Activated naive CD4-positive, alpha-beta T cell treated with anti-CD3 and anti-CD28 coated beads, Interleukin-2, amount 50 U/mL, for 16 hours (primary cell): ENCODE data around the gene VPS35.

Experiments
- DNase-seq: peaks from one replicate; pipeline ENCODE4 v3.0.0-alpha.2; 2020

VPS35 gene

GRCh38 chr16:46688654-46689364, at the start of gene VPS35:
TSS of gene VPS35 (minus strand) at chr16:46689178. CDS start at chr16:46689133, 45 bp downstream.
- peak; percentile 100 for DNase-seq

GRCh38 chr16:46737621-46738214, 48.7 kb upstream of the VPS35 start:
- no peak for DNase-seq

GRCh38 chr16:46736695-46737094, 47.7 kb upstream of the VPS35 start:
- no peak for DNase-seq

- DNase-seq = no peak
Measured at GRCh38 chr16:46733319-46733830, 44.4 kb upstream of the VPS35 start.

GRCh38 chr16:46732561-46732960, 43.6 kb upstream of the VPS35 start:
- DNase-seq = no peak

- no peak for DNase-seq
Measured at GRCh38 chr16:46731691-46732555, 42.9 kb upstream of the VPS35 start.

- no peak for DNase-seq
Measured at GRCh38 chr16:46730801-46731690, 42.1 kb upstream of the VPS35 start.

- no peak for DNase-seq
Measured at GRCh38 chr16:46730126-46730525, 41.1 kb upstream of the VPS35 start.

GRCh38 chr16:46729326-46729995, 40.5 kb upstream of the VPS35 start:
- no peak for DNase-seq

- DNase-seq = no peak
Measured at GRCh38 chr16:46728806-46729205, 39.8 kb upstream of the VPS35 start.

- no peak for DNase-seq
Measured at GRCh38 chr16:46727630-46728029, 38.7 kb upstream of the VPS35 start.

GRCh38 chr16:46727184-46727583, 38.2 kb upstream of the VPS35 start:
- DNase-seq = no peak

- DNase-seq = no peak
Measured at GRCh38 chr16:46721885-46722284, 32.9 kb upstream of the VPS35 start.

- no peak for DNase-seq
Measured at GRCh38 chr16:46720619-46721018, 31.6 kb upstream of the VPS35 start.

- no peak for DNase-seq
Measured at GRCh38 chr16:46719528-46719927, 30.6 kb upstream of the VPS35 start.

- DNase-seq = no peak
Measured at GRCh38 chr16:46718214-46718613, 29.2 kb upstream of the VPS35 start.

- DNase-seq = no peak
Measured at GRCh38 chr16:46717692-46718091, 28.7 kb upstream of the VPS35 start.

- DNase-seq = no peak
Measured at GRCh38 chr16:46715769-46716305, 26.9 kb upstream of the VPS35 start.

GRCh38 chr16:46714797-46715591, 26.0 kb upstream of the VPS35 start:
- DNase-seq = no peak

- no peak for DNase-seq
Measured at GRCh38 chr16:46713634-46714033, 24.7 kb upstream of the VPS35 start.

GRCh38 chr16:46712911-46713310, 23.9 kb upstream of the VPS35 start:
- DNase-seq = no peak
